WERI-Rb-1 (cell line): ENCODE measurements around the gene PARD3B.

Source experiments
- DNase-seq: peaks from one replicate; pipeline ENCODE4 v3.0.0-alpha.2; 2020
- H3K27ac ChIP-seq: fragments of 250-450 bp; sonication (Bioruptor Pico); 2 replicates; pipeline ENCODE4 v1.5.1; 2020; ENCODE audit warnings: mild to moderate bottlenecking, moderate library complexity
- H3K27me3 ChIP-seq: fragments of 250-450 bp; sonication (Bioruptor Pico); 2 replicates; pipeline ENCODE4 v1.5.1; 2021; ENCODE audit warnings: mild to moderate bottlenecking, low read depth, moderate library complexity; ENCODE audit not compliant: insufficient read depth, severe bottlenecking
- H3K36me3 ChIP-seq: fragments of 250-450 bp; sonication (Bioruptor Pico); 2 replicates; pipeline ENCODE4 v1.5.1; 2020; ENCODE audit warnings: mild to moderate bottlenecking, moderate library complexity
- H3K4me3 ChIP-seq: 2 replicates; pipeline ENCODE4 v1.5.1; 2011; ENCODE audit warnings: low read depth, mild to moderate bottlenecking, control low read depth, low read length
- H3K9me3 ChIP-seq: fragments of 250-450 bp; sonication (Bioruptor Pico); 2 replicates; pipeline ENCODE4 v1.5.1; 2021; ENCODE audit warnings: mild to moderate bottlenecking, moderate library complexity; ENCODE audit not compliant: severe bottlenecking
- CTCF ChIP-seq: IDR thresholded peaks from 2 replicates; pipeline ENCODE4 v1.5.1; 2011; ENCODE audit warnings: low read depth, mild to moderate bottlenecking, control low read depth, inconsistent platforms, low read length

Gene PARD3B

GRCh38 chr2:204771721-204772120 is 226.4 kb downstream of the PARD3B start:
- H3K36me3 ChIP-seq, result no peaks in the 10 kb centered on the region
- H3K27ac ChIP-seq, result no peak overlapping the region
- TF ChIP-seq CTCF, result no peak
- DNase-seq, result no peak
- H3K27me3 ChIP-seq, result no peaks in the 10 kb centered on the region
- H3K4me3 ChIP-seq, result no peak overlapping the region
- H3K9me3 ChIP-seq, result no peaks in the 10 kb centered on the region

GRCh38 chr2:204772546-204772945 is 227.3 kb downstream of the PARD3B start:
- H3K27ac ChIP-seq, result no peak overlapping the region
- no peak for TF ChIP-seq CTCF
- DNase-seq, result no peak
- no peaks in the 10 kb centered on the region for H3K36me3 ChIP-seq
- H3K4me3 ChIP-seq, result no peak overlapping the region
- no peaks in the 10 kb centered on the region for H3K27me3 ChIP-seq
- no peaks in the 10 kb centered on the region for H3K9me3 ChIP-seq

- H3K27ac ChIP-seq, result no peak overlapping the region
- no peaks in the 10 kb centered on the region for H3K9me3 ChIP-seq
- TF ChIP-seq CTCF, result no peak
- H3K27me3 ChIP-seq, result no peaks in the 10 kb centered on the region
- H3K4me3 ChIP-seq, result no peak overlapping the region
- no peak for DNase-seq
- no peaks in the 10 kb centered on the region for H3K36me3 ChIP-seq
These were observed 230.5 kb downstream of the PARD3B start for GRCh38 chr2:204775766-204776165.

- no peak for DNase-seq
- H3K36me3 ChIP-seq, result no peaks in the 10 kb centered on the region
- H3K9me3 ChIP-seq, result no peaks in the 10 kb centered on the region
- no peak overlapping the region for H3K27ac ChIP-seq
- no peak overlapping the region for H3K4me3 ChIP-seq
- no peak for TF ChIP-seq CTCF
- no peaks in the 10 kb centered on the region for H3K27me3 ChIP-seq
These were observed 231.7 kb downstream of the PARD3B start for GRCh38 chr2:204776781-204777559.

GRCh38 chr2:204779771-204780170 is 234.5 kb downstream of the PARD3B start:
- no peaks in the 10 kb centered on the region for H3K9me3 ChIP-seq
- no peak overlapping the region for H3K4me3 ChIP-seq
- no peaks in the 10 kb centered on the region for H3K27me3 ChIP-seq
- H3K27ac ChIP-seq, result no peak overlapping the region
- H3K36me3 ChIP-seq, result no peaks in the 10 kb centered on the region
- no peak for TF ChIP-seq CTCF
- no peak for DNase-seq

- no peak for TF ChIP-seq CTCF
- Histone ChIP-seq H3K9me3 (no peaks in the 10 kb centered on the region), H3K27ac (no peak overlapping the region), H3K36me3 (no peaks in the 10 kb centered on the region), H3K27me3 (no peaks in the 10 kb centered on the region), H3K4me3 (no peak overlapping the region)
- no peak for DNase-seq
These were observed 236.7 kb downstream of the PARD3B start for GRCh38 chr2:204781941-204782340.
